Kidney (tissue), 14 donors: Measurements from ENCODE around the gene NMRAL1. TPM values are rescaled to one million over a fixed set of nuclear protein-coding genes. Genes with fewer than 3 reads are reported as not detected.
A peak's percentile ranks its signal among the peaks of the same experiment; 100 is the strongest.

Experiments used
- DNase-seq, 5 donors: peaks; one replicate each; pipeline ENCODE4 v3.0.0-alpha.2; 2013 to 2020
- FAIRE-seq: peaks from 2 replicates; lab custom pipeline; 2012; peaks lifted over from hg19 to GRCh38; lab: Jason Lieb, UNC
- H3K27ac ChIP-seq, 2 donors: one replicate each; pipeline ENCODE4 v1.7.0; 2013; ENCODE audit warnings: low read depth in 2 of 2, low read length in 2 of 2, inconsistent platforms in 1 of 2
- H3K27me3 ChIP-seq: one replicate; pipeline ENCODE4 v1.7.1; 2013; ENCODE audit warnings: low read length, inconsistent platforms; ENCODE audit not compliant: control insufficient read depth, insufficient read depth
- H3K36me3 ChIP-seq, 3 donors: one replicate each; pipeline versions ENCODE4 v1.7.0 to v1.7.1; 2013; ENCODE audit warnings: low read length in 3 of 3, control low read depth in 1 of 3, inconsistent platforms in 1 of 3; ENCODE audit not compliant: insufficient read depth in 3 of 3, control insufficient read depth in 2 of 3
- H3K4me1 ChIP-seq, 3 donors: one replicate each; pipeline versions ENCODE4 v1.7.0 to v1.7.1; 2013; ENCODE audit warnings: low read length in 3 of 3, inconsistent platforms in 1 of 3, low read depth in 1 of 3; ENCODE audit not compliant: control insufficient read depth in 2 of 3, insufficient read depth in 2 of 3
- H3K4me3 ChIP-seq, 3 donors: one replicate each; pipeline versions ENCODE4 v1.7.0 to v1.8.1; 2013; ENCODE audit warnings: low read length in 3 of 3, control low read depth in 1 of 3, inconsistent platforms in 1 of 3
- H3K9ac ChIP-seq, 3 donors: one replicate each; pipeline versions ENCODE4 v1.7.0 to v1.7.1; 2013; ENCODE audit warnings: low read length in 3 of 3, control low read depth in 1 of 3, inconsistent platforms in 1 of 3
- H3K9me3 ChIP-seq, 3 donors: one replicate each; pipeline versions ENCODE4 v1.7.0 to v1.7.1; 2013; ENCODE audit warnings: low read length in 3 of 3, control low read depth in 1 of 3, inconsistent platforms in 1 of 3; ENCODE audit not compliant: control insufficient read depth in 2 of 3, insufficient read depth in 1 of 3
- CTCF ChIP-seq: IDR thresholded peaks from 3 replicates; pipeline ENCODE4 v1.5.1; 2012; ENCODE audit warnings: mild to moderate bottlenecking, moderate library complexity, borderline replicate concordance; ENCODE audit not compliant: insufficient read depth; ENCODE audit errors: extremely low read depth
- intact Hi-C: fragments of 100-400 bp; cut with DNase I; formaldehyde crosslinking; loops from one replicate; pipeline ENCODE4 v1.11.1; 2022
- polyA plus RNA-seq: library from polyadenylated mRNA; stranded (reverse); fragments of 350-450 nt; fragmentation: Illumina TruSeq; extraction: RNeasy Lipid Tissue Mini Kit (QIAGEN cat#74804); gene quantifications from one replicate; pipeline ENCODE4 v1.2.3, GENCODE V29; 2014; ENCODE audit warnings: low read depth, low replicate concordance; ENCODE audit not compliant: insufficient read depth
- total RNA-seq: library from RNA; stranded (reverse); fragmentation: NEBNext Ultra II Directional; extraction: Animal tissue kit (Norgen Biotek cat#: 25700); gene quantifications from one replicate; pipeline ENCODE4 v1.2.1, GENCODE V29; 2021
- donor health status: control.
- donor health status: control.
- donor health status: control.
- donor health status: control.
- donor health status: control.
- donor health status: DM: yes; HTN: yes; CAD: no.
- donor health status: Normal renal cell carcinoma (clear cell type).

The NMRAL1 gene
- total and polyA plus RNA-seq, 2 donors from 2014 or later: 54.9 to 94.1 TPM

GRCh38 chr16:4460936-4461249, 13.5 kb downstream of the NMRAL1 start:
- no peak for DNase-seq
- Histone ChIP-seq H3K27me3 (no peaks in the 10 kb centered on the region), H3K9ac (no peak overlapping the region), H3K9me3 (no peaks in the 10 kb centered on the region), H3K27ac (no peak overlapping the region), H3K36me3 (peaks cover 2 to 18% (median 12%) of the 10 kb centered on the region in 3 donors), H3K4me1 (no peaks in the 10 kb centered on the region), H3K4me3 (no peak overlapping the region)
- no peak for TF ChIP-seq CTCF
- intact Hi-C loops: no loop called here
- no peak for FAIRE-seq

DNA sequence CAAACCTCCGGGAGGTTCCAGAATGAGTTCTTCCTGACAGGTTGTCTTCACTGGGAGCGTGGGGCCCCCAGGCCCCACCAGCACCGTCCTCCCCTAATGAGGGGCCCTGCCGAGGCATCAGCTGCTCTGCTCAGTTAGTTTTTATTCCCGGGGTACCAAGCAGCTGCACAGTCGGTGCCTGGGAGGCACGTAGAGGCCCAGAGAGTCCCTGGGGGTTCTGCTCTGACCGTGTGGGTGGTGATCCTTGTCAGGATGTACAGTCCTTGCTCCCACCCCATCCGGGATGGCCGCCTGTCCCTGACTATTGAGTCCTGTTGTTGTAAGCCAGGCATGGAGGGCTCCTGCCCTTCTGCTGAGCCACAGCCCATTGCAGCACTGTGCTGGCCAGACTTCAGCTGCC, 18.5 kb downstream of the NMRAL1 start:
- intact Hi-C loops: no loop called here

DNA sequence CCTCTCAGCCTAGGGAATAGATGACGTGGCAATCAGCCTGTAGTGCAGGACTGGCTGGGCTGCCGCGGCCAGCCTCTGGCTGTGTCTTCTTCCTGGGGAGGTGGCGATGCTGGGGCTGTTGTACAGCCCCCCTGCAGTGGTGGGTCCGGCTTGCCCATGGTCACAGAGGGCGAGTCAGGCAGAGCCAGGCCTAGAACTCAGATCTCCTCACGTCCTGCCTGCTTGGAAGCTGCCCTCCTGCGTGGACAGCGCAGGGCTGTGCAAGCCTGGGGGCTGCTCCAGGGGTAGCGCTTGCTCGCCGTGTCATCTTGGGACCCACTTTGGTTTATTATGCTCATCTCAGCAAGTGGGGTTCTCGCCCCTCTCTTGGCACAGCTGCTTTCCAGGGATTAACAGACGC, 19.3 kb downstream of the NMRAL1 start:
- Histone ChIP-seq H3K27ac (no peak overlapping the region), H3K4me1 (no peaks in the 10 kb centered on the region), H3K9ac (no peak overlapping the region), H3K4me3 (no peak overlapping the region), H3K36me3 (peaks cover 2 to 36% (median 30%) of the 10 kb centered on the region in 3 donors), H3K9me3 (no peaks in the 10 kb centered on the region), H3K27me3 (no peaks in the 10 kb centered on the region)
- no peak for FAIRE-seq
- intact Hi-C loops: no loop called here
- no peak for TF ChIP-seq CTCF
- no peak for DNase-seq

More for the DNA sequence above, 18.5 kb downstream of the NMRAL1 start:
- H3K4me3 ChIP-seq: no peak overlapping the region
- no peaks in the 10 kb centered on the region for H3K4me1 ChIP-seq
- FAIRE-seq (no peak), DNase-seq (no peak)
- no peak for TF ChIP-seq CTCF
- no peaks in the 10 kb centered on the region for H3K9me3 ChIP-seq
- no peak overlapping the region for H3K9ac ChIP-seq
- H3K36me3 ChIP-seq: peaks cover 2 to 30% (median 23%) of the 10 kb centered on the region in 3 donors
- H3K27me3 ChIP-seq: no peaks in the 10 kb centered on the region
- H3K27ac ChIP-seq: no peak overlapping the region

GRCh38 chr16:4454623-4455022, 19.8 kb downstream of the NMRAL1 start:
- no peaks in the 10 kb centered on the region for H3K9me3 ChIP-seq
- no peak for TF ChIP-seq CTCF
- no peak overlapping the region for H3K27ac ChIP-seq
- H3K4me3 ChIP-seq: no peak overlapping the region
- peaks cover 2 to 36% (median 32%) of the 10 kb centered on the region in 3 donors for H3K36me3 ChIP-seq
- H3K27me3 ChIP-seq: no peaks in the 10 kb centered on the region
- no peak overlapping the region for H3K9ac ChIP-seq
- no peaks in the 10 kb centered on the region for H3K4me1 ChIP-seq
- DNase-seq: peak in 2 of 5 donors; percentile 24 to 33
- no peak for FAIRE-seq
- intact Hi-C loops: no loop called here
